A673 (cell line): Measurements from ENCODE around the gene SLC4A1. TPM values are rescaled to one million over a fixed set of nuclear protein-coding genes. Genes with fewer than 3 reads are reported as not detected.

Experiments
- BruUV-seq: library from RNA; stranded (reverse); fragments of 400-500 nt; replicated peaks from 2 replicates; lab custom pipeline; 2021; lab: Mats Ljungman, UMichigan
- CTCF ChIA-PET: fragments of 300-600 bp; sonication (Branson Sonifier 250); formaldehyde crosslinking; loops from one replicate; lab custom pipeline; 2022; ENCODE audit warnings: antibody characterized with exemption; lab: Charles Lee
- POLR2A ChIA-PET: fragments of 300-600 bp; sonication (Branson Sonifier 250); formaldehyde crosslinking; loops from one replicate; lab custom pipeline; 2022; ENCODE audit warnings: antibody characterized with exemption; ENCODE audit not compliant: low non-redundant PET; lab: Charles Lee
- DNase-seq: peaks from one replicate; pipeline ENCODE4 v3.0.0-alpha.2; 2015; ENCODE audit warnings: low spot score
- H3K27ac ChIP-seq: fragments of 200-600 bp; sonication (generic); 2 replicates; pipeline ENCODE4 v1.5.1; 2016; ENCODE audit warnings: mixed run types, low read depth, mild to moderate bottlenecking, mixed read lengths, antibody characterized with exemption, low read length; ENCODE audit not compliant: poor library complexity, severe bottlenecking
- H3K27me3 ChIP-seq: fragments of 200-600 bp; sonication (generic); replicated peaks from 2 replicates; pipeline ENCODE4 v1.6.1; 2017; ENCODE audit warnings: mixed run types, low read depth, mild to moderate bottlenecking, mixed read lengths, antibody characterized with exemption, low read length; ENCODE audit not compliant: insufficient read depth, poor library complexity
- H3K36me3 ChIP-seq: fragments of 200-600 bp; sonication (generic); 2 replicates; pipeline ENCODE4 v1.6.1; 2016; ENCODE audit warnings: mixed run types, mild to moderate bottlenecking, mixed read lengths, antibody characterized with exemption, low read length; ENCODE audit not compliant: insufficient read depth, poor library complexity, severe bottlenecking
- H3K4me1 ChIP-seq: fragments of 200-600 bp; sonication (generic); 2 replicates; pipeline ENCODE4 v1.6.1; 2017; ENCODE audit warnings: mixed run types, mild to moderate bottlenecking, mixed read lengths, antibody characterized with exemption, low read length; ENCODE audit not compliant: insufficient read depth, poor library complexity, severe bottlenecking
- H3K4me3 ChIP-seq: fragments of 200-600 bp; sonication (generic); 2 replicates; pipeline ENCODE4 v1.5.1; 2016; ENCODE audit warnings: low read depth, mixed run types, mild to moderate bottlenecking, mixed read lengths, low read length; ENCODE audit not compliant: poor library complexity, severe bottlenecking
- H3K9me3 ChIP-seq: fragments of 200-600 bp; sonication (generic); 2 replicates; pipeline ENCODE4 v1.6.1; 2016; ENCODE audit warnings: mixed run types, low read depth, mild to moderate bottlenecking, mixed read lengths, antibody characterized with exemption, low read length; ENCODE audit not compliant: poor library complexity, severe bottlenecking
- EZH2 ChIP-seq: fragments of 200-600 bp; sonication (generic); IDR thresholded peaks from 2 replicates; pipeline ENCODE4 v1.6.1; 2017; ENCODE audit warnings: borderline replicate concordance, low read depth, mild to moderate bottlenecking, mixed read lengths, antibody characterized with exemption, low read length; ENCODE audit not compliant: poor library complexity, severe bottlenecking
- intact Hi-C: fragments of 100-400 bp; cut with micrococcal nuclease; formaldehyde crosslinking; loops from one replicate; pipeline ENCODE4 v1.10.0; 2022; ENCODE audit not compliant: unreplicated experiment
- total RNA-seq: library from RNA; stranded (reverse); gene quantifications from 2 replicates; pipeline ENCODE4 v1.2.3, GENCODE V29; 2021
- TF ChIP-seq, protein P1 (sequence below): fragments of 300-800, 200-600 bp; sonication (generic); conservative IDR thresholded peaks from 2 replicates; pipeline ENCODE4 v1.5.1; 2017; ENCODE audit warnings: low read depth, mild to moderate bottlenecking, antibody characterized with exemption, low read length, moderate library complexity, mixed read lengths

SLC4A1 gene
- total RNA-seq, 1 experiment from 2014 or later, result not detected

DNA sequence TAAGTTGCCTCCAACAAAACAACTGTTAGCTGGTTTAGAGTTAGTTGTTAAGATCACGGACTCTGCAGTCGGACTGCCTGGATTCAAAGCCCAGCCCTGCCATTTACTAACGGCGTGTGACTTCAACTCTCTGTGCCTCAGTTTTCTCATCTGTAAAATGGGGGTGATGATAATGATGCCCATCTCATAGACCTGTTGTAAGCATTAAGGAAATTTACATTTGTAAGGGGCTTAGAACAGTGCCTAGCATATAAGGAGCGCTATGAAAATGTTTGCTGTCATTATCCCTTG is 825 bp downstream of the SLC4A1 start:
- H3K4me3 ChIP-seq, result no peak overlapping the region
- H3K27me3 ChIP-seq, result no peaks in the 10 kb centered on the region
- no peaks in the 10 kb centered on the region for H3K36me3 ChIP-seq
- no peaks in the 10 kb centered on the region for H3K9me3 ChIP-seq
- H3K27ac ChIP-seq, result no peak overlapping the region
- DNase-seq, result no peak
- no peaks in the 10 kb centered on the region for H3K4me1 ChIP-seq
- TF ChIP-seq, protein P1, sequence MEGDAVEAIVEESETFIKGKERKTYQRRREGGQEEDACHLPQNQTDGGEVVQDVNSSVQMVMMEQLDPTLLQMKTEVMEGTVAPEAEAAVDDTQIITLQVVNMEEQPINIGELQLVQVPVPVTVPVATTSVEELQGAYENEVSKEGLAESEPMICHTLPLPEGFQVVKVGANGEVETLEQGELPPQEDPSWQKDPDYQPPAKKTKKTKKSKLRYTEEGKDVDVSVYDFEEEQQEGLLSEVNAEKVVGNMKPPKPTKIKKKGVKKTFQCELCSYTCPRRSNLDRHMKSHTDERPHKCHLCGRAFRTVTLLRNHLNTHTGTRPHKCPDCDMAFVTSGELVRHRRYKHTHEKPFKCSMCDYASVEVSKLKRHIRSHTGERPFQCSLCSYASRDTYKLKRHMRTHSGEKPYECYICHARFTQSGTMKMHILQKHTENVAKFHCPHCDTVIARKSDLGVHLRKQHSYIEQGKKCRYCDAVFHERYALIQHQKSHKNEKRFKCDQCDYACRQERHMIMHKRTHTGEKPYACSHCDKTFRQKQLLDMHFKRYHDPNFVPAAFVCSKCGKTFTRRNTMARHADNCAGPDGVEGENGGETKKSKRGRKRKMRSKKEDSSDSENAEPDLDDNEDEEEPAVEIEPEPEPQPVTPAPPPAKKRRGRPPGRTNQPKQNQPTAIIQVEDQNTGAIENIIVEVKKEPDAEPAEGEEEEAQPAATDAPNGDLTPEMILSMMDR, result no peak
- no peak for TF ChIP-seq EZH2
- intact Hi-C loops, result no loop called here
- ChIA-PET POLR2A (no interaction called here), CTCF (no interaction called here)
- no TSS peak for BruUV-seq

DNA sequence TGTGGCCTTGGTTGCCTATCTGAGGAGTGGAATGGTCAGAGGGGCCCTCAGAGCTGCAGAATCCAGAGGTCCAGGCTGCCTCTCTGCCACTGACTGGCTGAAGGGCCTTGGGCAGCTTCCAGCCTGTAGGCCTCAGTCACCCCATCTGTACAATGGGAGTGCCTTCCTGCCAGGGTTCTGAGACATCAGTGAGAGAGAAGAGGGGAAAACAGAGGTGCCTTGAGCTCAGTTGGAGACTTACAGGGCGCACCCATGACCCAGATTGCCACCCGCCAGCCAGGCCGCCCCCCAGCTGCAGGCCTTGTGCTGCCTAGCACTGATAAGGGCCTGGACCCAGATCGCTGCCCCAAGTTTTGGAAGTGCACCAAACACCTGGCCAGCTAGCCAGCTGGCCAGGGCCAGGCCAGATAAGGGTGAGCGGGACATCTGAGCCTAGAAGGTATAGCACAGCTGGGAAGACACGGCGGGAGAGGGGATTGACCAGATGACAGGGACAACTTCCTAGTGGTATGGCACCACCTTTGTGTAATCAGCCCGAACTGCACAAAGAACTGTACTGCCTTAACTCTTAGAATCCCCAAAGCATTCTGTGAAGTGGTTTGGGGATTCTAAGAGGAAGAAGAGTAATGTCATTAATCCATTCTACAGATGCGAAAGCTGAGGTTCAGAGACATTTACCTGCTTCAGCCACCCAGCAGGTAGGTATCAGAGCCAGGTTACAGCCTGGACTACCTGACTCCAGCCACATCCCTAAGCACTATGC is 1.4 kb downstream of the SLC4A1 start:
- ChIA-PET POLR2A (interaction anchor here (0.5 kb wide), 1 partner anchor 21 kb away, joined by 3 read pairs; no protein-coding TSS in a partner anchor), CTCF (interaction anchor here (0.5 kb wide), 1 partner anchor 57 kb away, joined by 5 read pairs; no protein-coding TSS in a partner anchor)

GRCh38 chr17:44263345-44263902 is 4.5 kb downstream of the SLC4A1 start:
- Histone ChIP-seq H3K4me1 (no peaks in the 10 kb centered on the region), H3K27ac (no peak overlapping the region), H3K36me3 (no peaks in the 10 kb centered on the region), H3K4me3 (no peak overlapping the region), H3K27me3 (no peaks in the 10 kb centered on the region), H3K9me3 (no peaks in the 10 kb centered on the region)
- no TSS peak for BruUV-seq
- DNase-seq, result no peak
- no peak for TF ChIP-seq EZH2
- TF ChIP-seq, protein P1, result no peak
- ChIA-PET CTCF (no interaction called here), POLR2A (no interaction called here)
- intact Hi-C loops, result no loop called here

More for the DNA sequence above, 1.4 kb downstream of the SLC4A1 start:
- Histone ChIP-seq H3K9me3 (no peaks in the 10 kb centered on the region), H3K27me3 (no peaks in the 10 kb centered on the region), H3K36me3 (no peaks in the 10 kb centered on the region), H3K27ac (no peak overlapping the region), H3K4me1 (no peaks in the 10 kb centered on the region), H3K4me3 (no peak overlapping the region)
- intact Hi-C loops, result no loop called here
- no TSS peak for BruUV-seq
- no peak for TF ChIP-seq EZH2
- TF ChIP-seq, protein P1, result no peak
- DNase-seq, result no peak
